HG02981 (cell line): Measurements from ENCODE around the gene ANKRD23.

Experiments used
- ATAC-seq: cut with Tn5 transposase; IDR thresholded peaks from one replicate; pipeline ENCODE4 v1.9.1; 2021; ENCODE audit warnings: mild to moderate bottlenecking, moderate library complexity; ENCODE audit not compliant: unreplicated experiment

The ANKRD23 gene

GRCh38 chr2:96839875-96840850, 3.7 kb downstream of the ANKRD23 start:
- no peak for ATAC-seq

GRCh38 chr2:96839293-96839874, 4.4 kb downstream of the ANKRD23 start:
- no peak for ATAC-seq

- ATAC-seq, result no peak
These were observed 5.2 kb downstream of the ANKRD23 start for GRCh38 chr2:96838345-96839292.

- no peak for ATAC-seq
These were observed 6.2 kb downstream of the ANKRD23 start for GRCh38 chr2:96837575-96837974.

- no peak for ATAC-seq
These were observed 8.0 kb downstream of the ANKRD23 start for GRCh38 chr2:96835830-96836229.

GRCh38 chr2:96832754-96833507, 10.9 kb downstream of the ANKRD23 start:
- no peak for ATAC-seq

- ATAC-seq, result no peak
These were observed 11.4 kb downstream of the ANKRD23 start for GRCh38 chr2:96832408-96832753.

GRCh38 chr2:96831679-96832078, 12.1 kb downstream of the ANKRD23 start:
- no peak for ATAC-seq

GRCh38 chr2:96830044-96830562, 13.7 kb downstream of the ANKRD23 start:
- no peak for ATAC-seq

- no peak for ATAC-seq
These were observed 14.9 kb downstream of the ANKRD23 start for GRCh38 chr2:96828874-96829273.

GRCh38 chr2:96828436-96828835, 15.4 kb downstream of the ANKRD23 start:
- no peak for ATAC-seq

- no peak for ATAC-seq
These were observed 17.1 kb downstream of the ANKRD23 start for GRCh38 chr2:96826546-96827278.

GRCh38 chr2:96825057-96825456, 18.8 kb downstream of the ANKRD23 start:
- ATAC-seq, result no peak

- no peak for ATAC-seq
These were observed 19.5 kb downstream of the ANKRD23 start for GRCh38 chr2:96824079-96824870.

GRCh38 chr2:96823198-96823597, 20.6 kb downstream of the ANKRD23 start:
- no peak for ATAC-seq

- ATAC-seq, result no peak
These were observed 21.0 kb downstream of the ANKRD23 start for GRCh38 chr2:96822786-96823185.

- no peak for ATAC-seq
These were observed 22.6 kb downstream of the ANKRD23 start for GRCh38 chr2:96821113-96821675.

- ATAC-seq, result no peak
These were observed 23.8 kb downstream of the ANKRD23 start for GRCh38 chr2:96819876-96820511.
